GM19035 (cell line): ENCODE measurements around the gene LRRC14B.
"Not testable (repeated sequence)": the region's sequence is repeated elsewhere in the genome, so short reads cannot be mapped to it uniquely, and the experiment has no call there.

Experiments used
- ATAC-seq: cut with Tn5 transposase; IDR thresholded peaks from one replicate; pipeline ENCODE4 v1.9.1; 2021; ENCODE audit not compliant: unreplicated experiment

LRRC14B gene

DNA sequence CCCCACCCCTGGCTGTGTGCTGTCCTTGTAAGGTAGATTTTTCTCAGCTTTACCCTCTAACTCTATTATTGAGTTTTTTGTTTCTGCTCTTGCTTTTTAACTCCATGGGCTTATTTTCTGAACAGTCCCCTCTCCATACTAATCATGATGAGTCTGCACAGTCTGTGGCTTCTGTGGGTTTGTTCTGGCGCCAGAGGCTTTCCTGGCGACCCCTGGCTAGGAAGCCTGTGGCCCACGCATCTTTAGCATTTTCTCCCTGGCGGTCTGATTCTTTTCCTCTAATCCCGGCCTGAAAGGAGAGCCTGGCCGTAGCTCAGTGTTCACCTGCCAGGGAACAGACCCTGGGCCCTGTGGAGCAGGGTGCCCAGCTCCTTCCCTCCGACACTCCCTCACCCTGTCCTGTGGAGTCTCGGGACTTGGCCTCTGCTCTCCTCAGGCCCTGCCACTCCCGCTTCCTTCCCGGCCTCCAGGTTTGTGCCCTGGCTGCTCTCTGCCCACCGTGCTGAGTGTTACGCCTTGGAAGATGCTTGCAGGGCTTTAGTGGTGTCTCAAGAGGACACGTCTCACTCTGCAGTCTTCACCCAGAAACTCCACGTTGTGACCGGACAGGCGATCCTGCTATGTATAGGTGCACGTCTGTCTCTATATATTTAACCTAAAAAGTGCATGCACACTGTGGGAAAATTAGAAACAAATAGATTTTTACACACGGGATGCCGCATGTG is 31.7 kb upstream of the LRRC14B start:
- ATAC-seq, result no peak

DNA sequence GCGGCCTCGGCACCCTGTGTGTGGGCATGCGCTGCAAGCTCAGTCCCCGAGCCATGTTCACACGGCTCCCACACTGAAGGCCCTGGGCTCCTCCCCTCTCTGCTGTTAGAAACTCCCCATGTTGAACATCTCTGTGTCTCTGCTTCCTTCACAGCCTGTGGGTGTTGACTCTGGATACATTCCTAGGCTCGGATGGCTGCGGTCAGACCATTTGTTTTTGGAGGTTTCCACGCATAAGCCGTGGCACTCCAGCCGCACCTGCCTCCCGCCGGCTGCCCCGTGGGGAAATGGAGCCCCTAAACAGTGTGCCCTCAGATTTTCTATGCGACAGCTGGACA is 31.2 kb upstream of the LRRC14B start:
- ATAC-seq, result no peak

DNA sequence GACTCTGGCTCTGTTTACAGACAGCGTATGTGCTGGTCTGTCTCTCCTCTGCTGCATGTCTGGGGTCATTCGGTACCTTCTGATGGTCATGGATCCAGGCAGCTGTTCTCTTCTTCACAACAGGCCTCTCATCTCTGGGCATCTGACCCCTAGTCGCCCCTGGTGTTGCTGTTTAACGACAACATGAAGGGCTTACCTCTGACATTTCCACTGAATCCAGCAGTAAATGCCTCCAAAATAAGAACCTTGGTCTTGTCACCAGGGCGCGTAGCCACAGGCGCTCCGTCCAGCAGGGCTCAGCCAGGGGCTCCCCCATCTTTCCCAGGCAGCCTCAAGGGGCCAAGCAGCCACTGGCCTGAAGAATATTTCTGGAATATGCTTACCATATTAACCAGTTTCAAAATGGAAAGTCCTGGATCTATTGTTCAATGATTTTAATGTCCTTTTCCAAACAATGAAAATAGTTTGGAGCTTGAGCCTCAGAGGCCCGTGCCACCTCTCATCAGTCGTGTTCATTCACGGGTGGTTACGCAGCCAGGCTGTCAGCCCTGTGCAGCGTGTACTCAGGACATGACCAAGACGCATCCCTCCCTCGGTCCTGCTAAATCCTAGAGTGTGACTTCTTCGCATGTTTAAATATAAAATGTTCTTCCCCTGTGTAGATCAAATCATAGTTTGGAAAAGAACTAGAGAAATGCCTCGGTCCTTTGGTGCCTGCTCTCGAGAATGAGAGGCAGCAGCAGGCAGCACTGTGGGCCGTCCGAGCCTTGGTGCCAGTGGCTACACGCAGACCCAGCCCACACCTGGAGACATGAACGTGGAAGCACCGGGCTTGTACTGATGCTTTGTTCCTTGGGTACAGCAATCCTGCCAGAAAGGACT is 30.1 kb upstream of the LRRC14B start:
- ATAC-seq, result no peak

DNA sequence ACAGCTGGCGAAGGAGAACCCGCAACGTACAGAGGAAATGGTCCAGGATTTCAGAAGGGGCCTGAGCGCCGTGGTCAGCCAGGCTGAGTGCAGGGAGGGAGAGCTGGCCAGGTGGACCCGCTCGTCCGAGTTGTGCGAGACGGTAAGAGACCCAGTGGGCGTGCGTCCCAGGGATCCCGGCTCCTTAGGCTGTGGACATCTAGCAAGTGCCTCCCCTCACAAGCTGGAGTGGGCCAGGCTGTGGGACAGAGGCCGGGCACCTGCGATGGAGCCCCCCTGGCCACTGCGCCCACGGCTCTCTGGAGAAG is 29.5 kb upstream of the LRRC14B start:
- ATAC-seq, result no peak

DNA sequence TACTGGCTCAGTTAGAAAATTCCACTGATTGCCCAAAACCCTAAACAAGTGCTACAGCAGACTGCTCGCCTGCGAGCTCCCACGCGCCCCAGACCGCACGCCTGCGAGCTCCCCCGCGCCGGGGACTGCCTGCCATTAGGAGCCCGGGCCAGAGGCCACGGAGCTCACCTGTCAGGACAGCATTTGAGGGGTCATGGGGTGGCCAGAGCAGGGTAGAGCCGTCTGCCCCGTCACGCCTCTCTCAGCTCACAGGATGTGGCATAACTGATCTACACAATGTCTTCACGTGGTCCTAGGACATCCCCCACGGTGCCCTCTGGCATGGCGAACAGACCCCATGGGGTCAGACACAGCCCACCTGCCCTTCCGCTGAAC is 29.1 kb upstream of the LRRC14B start:
- no peak for ATAC-seq

DNA sequence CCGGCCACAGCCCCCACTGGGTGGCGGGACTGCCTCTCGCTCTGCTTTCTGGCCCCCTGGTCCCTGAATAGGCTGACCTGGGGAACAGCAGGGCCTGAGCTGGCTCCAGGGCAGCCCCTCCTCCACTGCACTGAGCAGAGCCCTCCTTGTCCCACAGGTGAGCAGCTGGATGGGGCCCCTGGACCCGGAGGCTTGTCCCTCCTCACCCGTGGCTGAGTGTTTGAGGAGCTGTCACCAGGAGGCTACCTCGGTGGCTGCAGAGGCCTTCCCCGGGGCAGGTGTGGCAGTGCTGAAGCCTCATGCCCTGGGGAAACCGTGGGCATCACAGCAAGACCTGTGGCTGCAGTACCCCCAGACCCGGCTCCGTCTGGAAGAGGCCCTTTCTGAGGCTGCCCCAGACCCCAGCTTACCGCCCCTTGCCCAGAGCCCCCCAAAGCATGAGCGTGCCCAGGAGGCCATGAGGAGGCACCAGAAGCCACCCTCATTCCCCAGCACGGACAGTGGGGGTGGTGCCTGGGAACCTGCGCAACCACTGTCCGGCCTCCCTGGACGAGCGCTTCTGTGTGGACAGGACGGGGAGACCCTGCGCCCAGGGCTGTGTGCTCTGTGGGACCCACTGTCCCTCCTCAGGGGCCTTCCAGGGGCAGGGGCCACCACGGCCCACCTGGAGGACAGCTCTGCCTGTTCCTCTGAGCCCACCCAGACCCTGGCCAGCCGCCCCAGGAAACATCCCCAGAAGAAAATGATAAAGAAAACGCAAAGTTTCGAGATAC is 28.5 kb upstream of the LRRC14B start:
- no peak for ATAC-seq

DNA sequence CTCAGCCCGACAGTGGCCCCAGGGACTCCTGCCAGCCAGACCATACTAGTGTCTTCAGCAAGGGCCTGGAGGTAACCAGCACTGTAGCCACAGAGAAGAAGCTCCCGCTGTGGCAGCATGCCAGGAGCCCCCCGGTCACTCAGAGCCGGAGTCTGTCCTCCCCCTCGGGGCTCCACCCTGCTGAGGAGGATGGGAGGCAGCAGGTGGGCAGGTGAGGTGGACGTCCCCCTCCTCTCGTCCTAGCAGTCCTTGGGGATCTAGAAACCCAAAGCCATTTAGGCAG is 28.0 kb upstream of the LRRC14B start:
- ATAC-seq, result no peak

DNA sequence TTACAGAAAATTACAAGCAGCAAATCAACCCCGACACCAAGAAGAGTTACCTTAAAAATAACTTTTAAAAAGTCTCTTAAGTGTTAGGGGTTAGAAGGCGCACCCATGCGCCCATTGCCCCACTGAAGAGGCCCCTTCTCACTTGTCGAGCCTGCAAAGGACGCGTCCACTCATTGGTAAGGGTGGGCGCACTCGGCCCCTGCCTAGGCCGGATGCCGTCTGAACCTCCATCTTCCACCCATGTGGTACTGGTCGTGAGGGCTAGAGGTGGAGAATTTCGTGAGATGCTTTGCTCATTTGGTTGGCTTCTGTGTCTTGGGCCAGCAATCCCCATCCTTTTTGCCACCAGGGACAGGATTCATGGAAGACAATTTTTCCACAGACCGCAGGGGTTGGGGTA is 27.5 kb upstream of the LRRC14B start:
- ATAC-seq, result no peak

DNA sequence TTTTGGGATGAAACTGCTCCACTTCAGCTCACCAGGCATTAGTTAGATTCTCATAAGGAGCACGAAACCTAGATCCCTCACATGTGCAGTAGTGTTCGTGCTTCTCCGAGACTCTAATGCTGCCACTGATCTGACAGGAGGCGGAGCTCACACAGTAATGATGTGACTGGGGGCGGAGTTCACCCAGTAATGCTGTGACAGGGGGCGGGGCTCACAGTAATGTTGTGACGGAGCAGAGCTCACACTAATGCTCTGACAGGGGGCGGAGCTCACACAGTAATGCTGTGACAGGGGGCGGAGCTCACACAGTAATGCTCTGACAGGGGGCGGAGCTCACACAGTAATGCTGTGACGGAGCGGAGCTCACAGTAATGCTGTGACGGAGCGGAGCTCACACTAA is 27.1 kb upstream of the LRRC14B start:
- ATAC-seq, result no peak

DNA sequence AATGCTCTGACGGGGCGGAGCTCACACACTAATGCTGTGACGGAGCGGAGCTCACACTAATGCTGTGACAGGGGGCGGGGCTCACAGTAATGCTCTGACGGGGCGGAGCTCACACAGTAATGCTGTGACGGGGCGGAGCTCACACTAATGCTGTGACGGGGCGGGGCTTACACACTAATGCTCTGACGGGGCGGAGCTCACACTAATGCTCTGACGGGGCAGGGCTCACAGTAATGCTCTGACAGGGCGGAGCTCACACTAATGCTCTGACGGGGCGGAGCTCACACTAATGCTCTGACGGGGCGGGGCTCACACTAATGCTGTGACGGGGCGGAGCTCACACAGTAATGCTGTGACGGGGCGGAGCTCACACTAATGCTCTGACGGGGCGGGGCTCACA is 26.5 kb upstream of the LRRC14B start:
- not testable (repeated sequence) for ATAC-seq

DNA sequence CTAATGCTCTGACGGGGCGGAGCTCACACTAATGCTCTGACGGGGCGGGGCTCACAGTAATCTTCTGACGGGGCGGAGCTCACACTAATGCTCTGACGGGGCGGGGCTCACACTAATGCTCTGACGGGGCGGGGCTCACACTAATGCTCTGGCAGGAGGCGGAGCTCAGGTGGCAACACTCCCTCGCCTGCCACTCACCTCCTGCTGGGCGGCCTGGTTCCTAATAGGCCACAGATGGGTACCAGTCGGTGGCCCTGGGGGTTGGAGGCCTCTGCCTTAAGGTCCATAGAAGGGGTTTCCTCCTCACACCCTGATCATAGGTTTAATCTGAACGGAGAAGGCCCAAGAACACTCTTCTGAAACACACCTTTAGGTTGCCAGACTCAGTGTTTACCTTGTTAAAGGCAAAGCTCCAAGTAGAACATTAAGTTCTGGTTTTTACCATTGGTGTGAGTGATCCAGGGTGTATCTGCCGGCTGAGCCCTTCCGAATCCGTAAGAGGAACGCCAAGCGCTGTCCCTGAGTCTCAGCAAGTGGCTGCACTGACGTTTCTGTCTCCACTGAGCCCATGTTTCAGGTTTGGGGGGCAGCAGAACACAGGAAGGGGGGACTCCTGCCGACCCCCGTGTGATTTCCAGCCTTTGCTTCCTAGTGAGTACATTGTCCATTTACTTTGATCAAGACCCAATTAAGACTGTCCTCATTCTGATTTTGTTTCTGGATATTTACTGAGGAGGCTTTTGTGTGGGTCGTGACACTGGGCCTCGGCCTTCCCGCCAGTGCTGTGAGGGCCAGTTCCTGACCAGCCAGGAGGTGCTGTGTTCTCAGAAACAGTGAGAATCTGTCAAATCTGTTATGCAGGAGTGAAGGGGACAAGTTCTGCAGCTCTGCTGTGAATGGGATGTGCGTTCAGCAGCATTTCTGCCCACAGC is 24.6 kb upstream of the LRRC14B start:
- ATAC-seq, result no peak

DNA sequence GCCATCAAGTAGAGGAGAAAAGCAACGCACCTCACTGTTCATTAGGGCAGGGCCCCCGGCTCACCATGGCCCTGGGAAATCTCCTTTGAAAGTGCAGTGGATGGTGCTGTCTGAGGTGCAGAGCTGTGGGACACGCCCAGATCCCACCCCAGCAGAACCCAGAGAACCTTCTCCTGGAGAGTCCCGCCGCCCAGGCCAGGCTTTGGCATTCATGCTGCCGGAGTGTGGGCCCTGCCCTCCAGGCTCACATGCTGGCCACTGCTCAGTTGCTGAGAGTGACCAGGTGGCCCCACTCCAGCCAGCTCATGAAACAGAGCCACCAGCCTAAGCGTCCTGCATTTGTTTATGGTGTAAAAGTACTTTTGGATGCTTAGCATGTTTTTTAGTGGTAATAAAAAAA is 23.8 kb upstream of the LRRC14B start:
- ATAC-seq, result no peak

DNA sequence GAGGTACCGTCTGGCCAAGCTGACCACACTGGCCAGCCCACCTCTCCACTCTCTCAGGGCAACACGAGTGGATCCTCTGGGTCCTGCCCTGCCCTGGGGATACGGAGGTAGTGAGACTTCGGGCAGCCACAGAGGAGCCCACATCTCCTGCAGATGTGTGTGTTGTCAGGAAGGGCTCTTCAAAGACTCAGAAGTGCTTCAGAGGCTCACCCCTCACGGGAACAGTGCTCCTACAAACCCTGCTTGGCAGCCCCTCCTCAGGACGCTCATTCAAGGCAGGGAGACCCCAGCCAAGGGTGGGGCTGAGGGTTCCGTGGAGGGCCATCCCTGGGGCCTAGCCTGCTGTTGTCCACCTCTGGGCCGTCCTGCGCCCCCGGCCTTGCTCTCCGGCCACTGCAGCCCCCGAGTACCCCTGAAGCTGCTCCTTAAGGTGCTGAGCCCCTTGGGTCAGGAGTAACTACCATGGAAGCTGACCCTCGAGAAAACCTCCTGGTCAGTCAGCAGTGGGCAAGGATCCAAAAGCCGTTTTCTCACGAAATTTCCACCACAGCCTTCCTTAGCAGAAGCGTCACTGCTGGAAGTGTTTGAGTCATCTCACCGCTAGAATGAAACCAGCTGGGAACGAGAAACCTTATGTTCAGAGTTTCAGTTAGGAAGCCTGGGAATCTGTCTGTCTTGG is 23.2 kb upstream of the LRRC14B start:
- no peak for ATAC-seq

DNA sequence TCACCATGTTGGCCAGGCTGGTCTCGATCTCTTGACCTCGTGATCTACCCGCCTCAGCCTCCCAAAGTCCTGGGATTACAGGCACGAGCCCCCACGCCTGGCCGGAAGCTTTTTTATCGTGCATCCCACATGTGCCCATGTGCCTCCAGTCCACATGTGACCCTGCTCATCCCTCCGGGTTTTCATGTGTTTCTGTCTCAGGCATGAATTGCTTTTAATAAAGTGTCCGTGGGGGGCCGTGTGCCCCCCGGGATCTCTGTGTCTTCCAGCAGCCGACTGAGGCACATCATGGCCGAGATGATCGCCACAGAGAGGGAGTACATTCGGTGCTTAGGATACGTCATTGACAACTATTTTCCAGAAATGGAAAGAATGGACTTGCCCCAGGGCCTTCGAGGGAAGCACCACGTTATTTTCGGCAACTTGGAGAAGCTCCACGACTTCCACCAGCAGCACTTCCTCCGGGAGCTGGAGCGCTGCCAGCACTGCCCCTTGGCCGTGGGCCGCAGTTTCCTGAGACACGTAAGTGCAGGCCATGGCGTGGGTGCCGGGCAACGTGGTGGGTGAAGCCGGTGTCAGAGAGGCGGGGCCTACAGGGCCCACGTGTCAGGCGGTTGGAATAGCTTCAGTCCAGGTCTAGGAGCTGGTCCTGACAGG is 22.1 kb upstream of the LRRC14B start:
- ATAC-seq, result no peak

DNA sequence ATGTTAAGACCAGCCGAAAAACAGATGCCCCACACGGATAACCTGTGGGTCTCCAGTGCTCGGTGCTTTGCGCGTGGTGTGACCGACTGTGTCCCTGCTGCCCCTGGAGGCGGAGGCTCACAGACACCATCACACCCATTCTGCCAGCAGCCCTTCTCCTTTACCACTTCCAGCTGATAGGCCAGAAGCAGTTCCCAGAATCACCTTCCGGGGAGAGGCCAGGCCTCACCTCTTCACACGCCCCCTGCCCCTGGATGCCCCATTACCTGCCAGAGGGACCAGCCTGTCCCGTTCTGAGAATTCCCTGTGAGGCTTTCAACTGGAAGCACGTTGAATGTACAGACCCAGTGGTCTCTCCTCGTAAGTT is 21.6 kb upstream of the LRRC14B start:
- no peak for ATAC-seq

DNA sequence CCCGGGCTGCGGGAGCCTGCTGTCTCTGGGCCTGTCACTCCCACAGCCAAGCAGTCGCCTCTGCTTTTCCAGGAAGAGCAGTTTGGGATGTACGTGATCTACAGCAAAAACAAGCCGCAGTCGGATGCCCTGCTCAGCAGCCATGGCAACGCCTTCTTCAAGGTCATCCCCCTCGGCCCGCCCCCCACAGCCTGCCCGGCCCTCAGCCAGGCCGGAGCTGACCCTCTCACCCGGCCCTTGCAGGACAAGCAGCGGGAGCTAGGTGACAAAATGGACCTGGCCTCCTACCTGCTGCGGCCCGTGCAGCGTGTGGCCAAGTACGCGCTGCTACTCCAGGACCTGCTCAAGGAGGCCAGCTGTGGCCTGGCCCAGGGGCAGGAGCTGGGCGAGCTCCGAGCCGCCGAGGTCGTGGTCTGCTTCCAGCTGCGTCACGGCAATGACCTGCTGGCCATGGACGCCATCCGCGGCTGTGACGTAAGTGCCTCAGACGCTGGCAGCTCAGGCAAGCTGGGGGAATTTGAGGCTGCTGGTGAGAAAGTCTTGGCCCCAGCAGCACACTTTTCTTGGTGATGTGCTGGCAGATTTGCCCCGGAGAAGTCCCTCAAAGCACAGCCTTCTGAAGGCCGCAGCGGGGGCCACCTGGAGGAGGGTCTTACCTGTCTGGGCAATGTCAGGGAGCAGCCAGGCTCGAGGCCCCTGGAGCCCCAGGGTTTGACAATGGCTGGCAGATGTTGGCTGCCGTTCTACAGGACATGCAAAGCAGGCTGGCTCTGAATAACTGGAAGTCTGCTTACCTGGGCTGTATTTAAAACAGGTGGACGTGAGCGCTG is 20.1 kb upstream of the LRRC14B start:
- ATAC-seq, result no peak

DNA sequence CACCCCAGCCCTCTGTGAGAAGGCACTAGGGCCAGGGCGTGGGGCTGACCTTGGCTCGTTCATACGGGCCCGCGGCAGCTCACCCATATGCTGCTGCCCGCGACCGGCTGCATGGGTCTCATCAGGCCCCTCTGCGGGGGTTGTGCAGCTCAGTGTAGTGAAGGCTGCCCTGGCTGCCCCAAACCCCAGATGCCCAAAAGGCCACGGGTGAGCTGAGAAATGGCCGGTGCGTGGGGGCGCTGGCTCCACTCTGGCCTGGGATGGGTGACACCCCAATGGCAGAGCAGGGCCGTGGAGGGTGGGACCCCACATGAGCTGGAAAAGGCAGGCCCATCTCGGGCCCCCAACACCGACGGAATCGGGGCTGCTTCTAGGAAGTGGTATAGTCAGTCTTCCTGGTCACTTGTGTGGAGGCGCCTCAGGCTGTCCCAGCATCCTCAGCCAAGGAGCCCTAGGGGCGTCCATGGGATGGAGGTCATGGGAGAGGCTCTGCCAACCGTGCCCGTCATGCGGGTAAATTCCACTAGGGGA is 19.4 kb upstream of the LRRC14B start:
- ATAC-seq, result no peak

DNA sequence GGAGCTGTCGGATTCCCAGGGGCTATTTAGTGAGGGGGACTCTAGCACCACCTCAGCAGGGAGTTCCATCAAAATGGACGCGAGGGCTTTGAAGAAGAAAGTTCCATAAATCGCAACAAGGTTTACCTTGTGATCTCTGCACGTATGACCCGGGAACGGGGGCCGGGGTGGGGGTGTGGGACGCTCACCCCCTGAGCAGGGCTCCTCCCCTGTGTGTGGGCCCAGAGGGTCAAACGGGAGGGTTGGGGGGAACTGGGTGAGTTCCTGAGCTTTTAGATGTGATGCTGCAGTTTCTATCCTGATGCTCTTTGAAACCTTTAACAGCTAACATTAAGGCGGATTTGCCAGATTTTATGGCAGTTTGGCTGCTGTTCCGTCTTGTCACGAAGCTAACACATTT is 18.9 kb upstream of the LRRC14B start:
- ATAC-seq, result no peak

DNA sequence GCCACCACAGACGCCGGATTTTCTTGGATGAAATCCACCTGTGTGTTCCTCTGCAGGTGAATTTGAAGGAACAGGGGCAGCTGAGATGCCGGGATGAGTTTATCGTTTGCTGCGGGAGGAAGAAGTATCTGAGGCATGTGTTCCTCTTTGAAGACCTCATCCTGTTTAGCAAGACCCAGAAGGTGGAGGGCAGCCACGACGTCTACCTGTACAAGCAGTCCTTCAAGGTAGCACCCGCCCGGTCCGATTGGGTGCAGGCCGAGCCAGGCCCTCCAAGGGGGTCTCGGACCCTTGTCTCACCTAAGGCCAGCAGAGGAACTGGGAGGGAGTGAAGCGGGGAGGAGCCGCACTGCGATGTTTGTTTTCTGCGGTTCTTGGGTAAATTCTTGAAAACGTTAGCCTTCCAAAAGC is 18.4 kb upstream of the LRRC14B start:
- no peak for ATAC-seq
